Glomerular visceral epithelial cell (primary cell): ENCODE data around the gene PVALEF.
"Not testable (repeated sequence)": the region's sequence is repeated elsewhere in the genome, so short reads cannot be mapped to it uniquely, and the experiment has no call there.

Experiments used
- DNase-seq: peaks from one replicate; pipeline ENCODE4 v3.0.0-alpha.2; 2016; ENCODE audit errors: extremely low spot score

Gene PVALEF

GRCh38 chr17:81218991-81219390, 53.7 kb downstream of the PVALEF start:
- DNase-seq, result no peak

- no peak for DNase-seq
Measured at GRCh38 chr17:81219476-81220180, 54.3 kb downstream of the PVALEF start.

- DNase-seq, result no peak
Measured at GRCh38 chr17:81221371-81221841, 56.1 kb downstream of the PVALEF start.

GRCh38 chr17:81221842-81222619, 56.7 kb downstream of the PVALEF start:
- DNase-seq, result no peak

GRCh38 chr17:81222620-81222905, 57.3 kb downstream of the PVALEF start:
- DNase-seq, result no peak

GRCh38 chr17:81222906-81223761, 57.8 kb downstream of the PVALEF start, which contains the start of gene CEP131:
Gene CEP131 (minus strand): TSS chr17:81222965. CDS start chr17:81220056, 2,909 bp downstream.
- peak; percentile 99 for DNase-seq

- no peak for DNase-seq
Measured at GRCh38 chr17:81223762-81224130, 58.4 kb downstream of the PVALEF start.

- not testable (repeated sequence) for DNase-seq
Measured at GRCh38 chr17:81227630-81228029, 62.3 kb downstream of the PVALEF start.

- DNase-seq, result no peak
Measured at GRCh38 chr17:81228420-81228819, 63.1 kb downstream of the PVALEF start.

- no peak for DNase-seq
Measured at GRCh38 chr17:81228834-81229665, 63.7 kb downstream of the PVALEF start.

GRCh38 chr17:81229666-81229920, 64.3 kb downstream of the PVALEF start:
- no peak for DNase-seq

GRCh38 chr17:81230043-81230820, 64.9 kb downstream of the PVALEF start:
- DNase-seq, result no peak

GRCh38 chr17:81231121-81231645, 65.9 kb downstream of the PVALEF start:
- DNase-seq, result no peak

- no peak for DNase-seq
Measured at GRCh38 chr17:81231766-81232581, 66.7 kb downstream of the PVALEF start.
